Pancreas (tissue), 10 donors: ENCODE data around the gene TMEM176A. TPM values are rescaled to one million over a fixed set of nuclear protein-coding genes. Genes with fewer than 3 reads are reported as not detected.
A peak's percentile ranks its signal among the peaks of the same experiment; 100 is the strongest.
"Not testable (repeated sequence)": the region's sequence is repeated elsewhere in the genome, so short reads cannot be mapped to it uniquely, and the experiment has no call there.

ENCODE experiments used
- ATAC-seq, 4 donors: fragments of 200-7000 bp; cut with Tn5 transposase; one replicate each; pipeline versions ENCODE4 v1.8.0 to v1.9.1; 2020; ENCODE audit warnings: mild to moderate bottlenecking in 4 of 4, moderate library complexity in 4 of 4
- DNase-seq, 6 donors: peaks; one replicate each; pipeline ENCODE4 v3.0.0-alpha.2; 2020
- FAIRE-seq: peaks from 2 replicates; lab custom pipeline; 2012; peaks lifted over from hg19 to GRCh38; lab: Jason Lieb, UNC
- H3K27ac ChIP-seq, 4 donors: fragments of 200-600 bp; sonication (generic); 1 replicate in 3 of 4; 2 replicates in 1 of 4; pipeline versions ENCODE4 v1.5.0 to v1.8.0; 2020
- H3K27me3 ChIP-seq, 4 donors: fragments of 200-600 bp; one replicate each; pipeline ENCODE4 v1.8.0; 2021
- H3K36me3 ChIP-seq, 3 donors: fragments of 200-600 bp; sonication (generic) in 1 of 3; one replicate each; pipeline versions ENCODE4 v1.5.0 to v1.8.0; 2020 to 2021
- H3K4me1 ChIP-seq, 3 donors: fragments of 200-600 bp; one replicate each; pipeline ENCODE4 v1.8.0; 2021
- H3K4me3 ChIP-seq, 4 donors: fragments of 200-600 bp; sonication (generic) in 2 of 4; one replicate each; pipeline versions ENCODE4 v1.5.0 to v1.8.0; 2020 to 2021
- H3K9me3 ChIP-seq, 4 donors: fragments of 200-600 bp; one replicate each; pipeline ENCODE4 v1.8.0; 2021
- CTCF ChIP-seq, 4 donors: fragments of 200-600 bp; sonication (generic) in 3 of 4; IDR thresholded peaks; one replicate each; pipeline versions ENCODE4 v1.5.0 to v1.8.0; 2021; ENCODE audit warnings: antibody characterized with exemption in 4 of 4
- WGBS, 2 donors: extraction: QIAGEN DNeasy Blood & Tissue Kit; methylation state at CpG; one replicate each; pipeline ENCODE4 v1.1.7; 2013; 5-methylcytosine and 5-hydroxymethylcytosine counted together
- intact Hi-C, 3 donors: fragments of 100-400 bp; cut with DNase I; formaldehyde crosslinking; loops; one replicate each; pipeline versions ENCODE4 v1.11.1 to v1.14.2; 2022
- polyA plus RNA-seq, 2 donors: library from polyadenylated mRNA; stranded (reverse); fragments of 200-250 nt; gene quantifications; one replicate each; pipeline ENCODE4 v1.2.3, GENCODE V29; 2013
- total RNA-seq, 6 donors: library from RNA; stranded (reverse); fragmentation: NEBNext Ultra II Directional in 4 of 6; extraction: Animal tissue kit (Norgen Biotek cat#: 25700) in 4 of 6; gene quantifications; one replicate each; pipeline versions ENCODE4 v1.2.1 to v1.2.4, GENCODE V29; 2021 to 2023
- donor health status: healthy with polysubstance abuse.
- donor health status: DM: no; HTN: no; CAD: no; lungs with moderate emphysema.
- donor health status: DM: no; HTN: no; CAD: no.
- donor health status: control.
- donor health status: control.
- donor health status: Bipolar disorder and iron deficiency.
- donor health status: DM: yes; HTN: yes; CAD: no.
- donor health status: DM: no; HTN: no; CAD: no.
- donor health status: DM: no; HTN: no; CAD: no.
- donor health status: DM: yes; HTN: yes; CAD: no.

The TMEM176A gene
- total and polyA plus RNA-seq, 8 donors = 13.8 to 66.9 (median 18.5) TPM

- no peak for TF ChIP-seq CTCF (IDR thresholded peaks at IDR 0.05)
- Histone ChIP-seq H3K27ac (peak overlapping the region in 1 of 4 donors; percentile 9), H3K4me1 (peaks cover 0 to 4% (median 3%) of the 10 kb centered on the region in 3 donors), H3K9me3 (no peaks in the 10 kb centered on the region), H3K27me3 (no peaks in the 10 kb centered on the region), H3K4me3 (no peak overlapping the region), H3K36me3 (no peaks in the 10 kb centered on the region)
- intact Hi-C loops = no loop called here
- DNase-seq = no peak
- no peak for FAIRE-seq
- peak in 2 of 4 donors; percentile 63 to 73 for ATAC-seq
Observed at GRCh38 chr7:150766334-150766709, 34.2 kb upstream of the TMEM176A start.

- Histone ChIP-seq H3K4me3 (no peak overlapping the region), H3K27me3 (no peaks in the 10 kb centered on the region), H3K36me3 (no peaks in the 10 kb centered on the region), H3K9me3 (no peaks in the 10 kb centered on the region), H3K27ac (no peak overlapping the region), H3K4me1 (peaks cover 0 to 4% (median 3%) of the 10 kb centered on the region in 3 donors)
- 69 to 71% methylated on average over 4 of the region's 4 CpGs for WGBS, 2 donors
- intact Hi-C loops = no loop called here
- no peak for TF ChIP-seq CTCF (IDR thresholded peaks at IDR 0.05)
- no peak for FAIRE-seq
- no peak for DNase-seq
- no peak for ATAC-seq
Observed at GRCh38 chr7:150769768-150770167, 30.8 kb upstream of the TMEM176A start.

DNA sequence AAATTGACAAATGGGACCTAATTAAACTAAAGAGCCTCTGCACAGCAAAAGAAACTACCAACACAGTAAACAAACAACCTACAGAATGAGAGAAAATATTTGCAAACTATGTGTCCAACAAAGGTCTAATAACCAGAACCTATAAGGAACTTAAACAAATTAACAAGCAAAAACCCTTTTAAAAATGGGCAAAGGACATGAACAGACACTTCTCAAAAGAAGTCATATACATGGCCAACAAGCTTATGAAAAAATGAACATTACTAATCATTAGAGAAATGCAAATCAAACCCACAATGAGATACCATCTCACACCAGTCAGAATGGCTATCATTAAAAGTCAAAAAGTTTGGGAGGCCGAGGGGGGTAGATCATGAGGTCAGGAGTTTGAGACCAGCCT lies 26.4 kb upstream of the TMEM176A start:
- intact Hi-C loops, H3K27me3 ChIP-seq, H3K4me3 ChIP-seq, H3K27ac ChIP-seq, H3K36me3 ChIP-seq, H3K4me1 ChIP-seq, ATAC-seq, DNase-seq, FAIRE-seq, H3K9me3 ChIP-seq: not testable (repeated sequence)
- WGBS, 2 donors = 80 to 82% methylated on average over 1 of the region's 1 CpG

DNA sequence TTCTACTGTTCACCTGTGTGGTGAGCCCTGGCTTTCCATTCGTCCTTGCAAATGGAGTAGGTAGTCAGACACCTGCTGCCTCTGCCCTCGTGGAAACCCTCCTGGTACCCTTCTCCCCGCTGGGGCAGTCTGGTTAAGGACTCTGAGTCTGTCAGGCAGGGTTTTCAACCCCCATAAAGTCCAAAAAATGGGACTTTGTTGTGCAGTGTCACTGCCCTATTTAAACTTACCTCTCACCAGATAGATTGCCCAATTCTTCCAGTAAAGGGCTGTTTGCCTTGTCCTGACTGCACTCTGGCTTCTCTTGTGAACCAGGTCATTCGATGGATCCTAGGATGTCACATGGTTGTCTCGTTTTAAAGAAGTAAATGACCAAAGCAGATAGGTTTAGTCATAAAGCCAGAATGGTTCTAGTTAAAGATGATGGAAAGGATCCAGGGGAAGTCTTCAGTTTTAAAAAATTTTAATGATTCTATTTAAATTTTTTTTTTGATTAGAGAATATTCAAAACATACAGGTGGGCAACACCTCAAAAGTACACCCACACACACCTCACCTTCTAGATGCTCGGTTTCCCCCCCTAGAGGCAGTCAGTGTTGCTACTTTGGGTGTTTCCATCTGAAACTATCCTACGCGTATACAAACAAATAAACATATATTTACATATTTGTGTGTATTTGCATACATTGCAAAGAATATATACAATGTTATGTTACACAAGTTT lies 22.4 kb upstream of the TMEM176A start:
- no peak overlapping the region for H3K27ac ChIP-seq
- TF ChIP-seq CTCF (IDR thresholded peaks at IDR 0.05) = no peak
- WGBS, 2 donors = 36 to 39% methylated on average over 8 of the region's 8 CpGs
- peaks cover 0 to 9% (median 4%) of the 10 kb centered on the region in 3 donors for H3K4me1 ChIP-seq
- no peak overlapping the region for H3K4me3 ChIP-seq
- ATAC-seq = peak in 1 of 4 donors; percentile 33
- no peaks in the 10 kb centered on the region for H3K36me3 ChIP-seq
- no peak for DNase-seq
- no peaks in the 10 kb centered on the region for H3K9me3 ChIP-seq
- intact Hi-C loops = no loop called here
- H3K27me3 ChIP-seq = no peaks in the 10 kb centered on the region
- FAIRE-seq = no peak

GRCh38 chr7:150778738-150779301 lies 21.7 kb upstream of the TMEM176A start:
- WGBS, 2 donors = 3 to 4% methylated on average over 12 of the region's 12 CpGs
- intact Hi-C loops = no loop called here
- Histone ChIP-seq H3K4me3 (no peak overlapping the region), H3K36me3 (no peaks in the 10 kb centered on the region), H3K27ac (no peak overlapping the region), H3K4me1 (peaks cover 0 to 12% (median 4%) of the 10 kb centered on the region in 3 donors), H3K9me3 (no peaks in the 10 kb centered on the region), H3K27me3 (no peaks in the 10 kb centered on the region)
- peak; percentile 84 to 95 (median 94) for ATAC-seq
- FAIRE-seq = peak; percentile 51
- TF ChIP-seq CTCF (IDR thresholded peaks at IDR 0.05) = peak; percentile 69 to 79 (median 74)
- peak; percentile 63 to 93 (median 78) for DNase-seq
